ENCODE data around the gene APEX1.

Gene APEX1

GRCh38 chr14:20461225-20462141 lies 6.5 kb downstream of the APEX1 start, which contains the start of gene PIP4P1:
Gene PIP4P1 (minus strand): TSS chr14:20461434. CDS start chr14:20461325, 109 bp downstream.
- no peaks in the 10 kb centered on the region for H3K27me3 ChIP-seq
- peak within 1 kb of the TSS; percentile 97 for H3K27ac ChIP-seq
- peaks cover 0 to 27% (median 19%) of the 10 kb centered on the region in 4 donors for H3K4me1 ChIP-seq
- peak in 1 of 2 experiments; percentile 50 for TF ChIP-seq CTCF (IDR thresholded peaks at IDR 0.05)
- intact Hi-C loops (cut with DNase I; ENCODE audit: low total_unique reads), result loop anchor here (5.0 kb wide), 4 partner anchors 49 to 151 kb away; partner anchors contain the start of genes PARP2 and TEP1
- peak; percentile 100 for DNase-seq
- peak within 1 kb of the TSS; percentile 99 for H3K4me3 ChIP-seq
- H3K9me3 ChIP-seq, result no peaks in the 10 kb centered on the region
- H3K36me3 ChIP-seq, result peaks cover 30 to 36% (median 36%) of the 10 kb centered on the region in 3 donors

GRCh38 chr14:20468764-20469241 lies 13.8 kb downstream of the APEX1 start:
- intact Hi-C loops (cut with DNase I; ENCODE audit: low total_unique reads), result loop anchor here (5.0 kb wide), 1 partner anchor 213 kb away; the partner anchor contains the start of gene RNASE4

GRCh38 chr14:20469242-20469889 lies 14.3 kb downstream of the APEX1 start, which contains the start of gene PNP:
Gene PNP (plus strand): TSS chr14:20469406. CDS start chr14:20469525, 119 bp downstream.
- no peaks in the 10 kb centered on the region for H3K9me3 ChIP-seq
- intact Hi-C loops (cut with DNase I; ENCODE audit: low total_unique reads), result loop anchor here (5.0 kb wide), 1 partner anchor 213 kb away; the partner anchor contains the start of gene RNASE4
- peak; percentile 88 to 93 for DNase-seq

More at GRCh38 chr14:20468764-20469241, 13.8 kb downstream of the APEX1 start:
- H3K4me1 ChIP-seq, result peaks cover 0 to 18% (median 10%) of the 10 kb centered on the region in 4 donors
- DNase-seq, result no peak
- H3K4me3 ChIP-seq, result peak overlapping the region; percentile 56 to 79
- no peak for TF ChIP-seq CTCF (IDR thresholded peaks at IDR 0.05)
- H3K27ac ChIP-seq, result peak overlapping the region; percentile 79 to 89
- H3K9me3 ChIP-seq, result no peaks in the 10 kb centered on the region
- peaks cover 0 to 10% (median 7%) of the 10 kb centered on the region in 3 donors for H3K36me3 ChIP-seq
- no peaks in the 10 kb centered on the region for H3K27me3 ChIP-seq

GRCh38 chr14:20469890-20470602 lies 15.0 kb downstream of the APEX1 start:
- Histone ChIP-seq H3K27me3 (no peaks in the 10 kb centered on the region), H3K27ac (peak overlapping the region; percentile 79 to 89), H3K4me1 (peaks cover 0 to 18% (median 10%) of the 10 kb centered on the region in 4 donors), H3K4me3 (peak overlapping the region; percentile 56 to 79), H3K9me3 (no peaks in the 10 kb centered on the region), H3K36me3 (peaks cover 0 to 20% (median 20%) of the 10 kb centered on the region in 3 donors)
- DNase-seq, result peak; percentile 53 to 75
- TF ChIP-seq CTCF (IDR thresholded peaks at IDR 0.05), result no peak
- intact Hi-C loops (cut with DNase I; ENCODE audit: low total_unique reads), result loop anchor here (5.0 kb wide), 1 partner anchor 212 kb away; the partner anchor contains the start of gene RNASE4

More at GRCh38 chr14:20469242-20469889, 14.3 kb downstream of the APEX1 start, which contains the start of gene PNP:
- no peak for TF ChIP-seq CTCF (IDR thresholded peaks at IDR 0.05)
- H3K27ac ChIP-seq, result peak within 1 kb of the TSS; percentile 79 to 89
- H3K4me1 ChIP-seq, result peaks cover 0 to 18% (median 10%) of the 10 kb centered on the region in 4 donors
- peak within 1 kb of the TSS; percentile 56 to 79 for H3K4me3 ChIP-seq
- H3K36me3 ChIP-seq, result peaks cover 0 to 13% (median 13%) of the 10 kb centered on the region in 3 donors
- no peaks in the 10 kb centered on the region for H3K27me3 ChIP-seq

- no peaks in the 10 kb centered on the region for H3K9me3 ChIP-seq
- peaks cover 0 to 18% (median 10%) of the 10 kb centered on the region in 4 donors for H3K4me1 ChIP-seq
- peaks cover 4 to 25% (median 25%) of the 10 kb centered on the region in 3 donors for H3K36me3 ChIP-seq
- no peak for DNase-seq
- no peak for TF ChIP-seq CTCF (IDR thresholded peaks at IDR 0.05)
- intact Hi-C loops (cut with DNase I; ENCODE audit: low total_unique reads), result no loop called here
- peak overlapping the region; percentile 79 to 89 for H3K27ac ChIP-seq
- H3K27me3 ChIP-seq, result no peaks in the 10 kb centered on the region
- H3K4me3 ChIP-seq, result peak overlapping the region; percentile 56 to 79
These were observed 15.5 kb downstream of the APEX1 start for GRCh38 chr14:20470603-20470901.
